Fibroblast of the aortic adventitia (primary cell): ENCODE results near the gene SORT1. TPM values are rescaled to one million over a fixed set of nuclear protein-coding genes. Genes with fewer than 3 reads are reported as not detected.

Experiments used
- DNase-seq: peaks from one replicate; pipeline ENCODE4 v3.0.0-alpha.2; 2010; ENCODE audit warnings: low read depth
- H3K4me3 ChIP-seq: 2 replicates; pipeline ENCODE4 v1.5.1; 2011; ENCODE audit warnings: low read depth, mild to moderate bottlenecking, control low read depth, low read length, moderate library complexity
- CTCF ChIP-seq: IDR thresholded peaks from 2 replicates; pipeline ENCODE4 v1.5.1; 2011; ENCODE audit warnings: mild to moderate bottlenecking, low read length, control low read depth, inconsistent platforms; ENCODE audit not compliant: insufficient read depth
- total RNA-seq: library from RNA; depleted of rRNA; stranded (reverse); fragments of >200 nt; gene quantifications from 2 replicates; pipeline ENCODE4 v1.2.3, GENCODE V29; 2012; ENCODE audit warnings: low replicate concordance

The SORT1 gene
- total RNA-seq, 1 donor, result 4.5 TPM

- no peak for DNase-seq
- no peak for TF ChIP-seq CTCF
- no peak overlapping the region for H3K4me3 ChIP-seq
These were observed 14.8 kb upstream of the SORT1 start for GRCh38 chr1:109412551-109412950.

GRCh38 chr1:109404838-109405237, 7.1 kb upstream of the SORT1 start:
- TF ChIP-seq CTCF, result no peak
- no peak for DNase-seq
- no peak overlapping the region for H3K4me3 ChIP-seq

- DNase-seq, result no peak
- no peak overlapping the region for H3K4me3 ChIP-seq
- no peak for TF ChIP-seq CTCF
These were observed 4.3 kb upstream of the SORT1 start for GRCh38 chr1:109402025-109402424.

- H3K4me3 ChIP-seq, result no peak overlapping the region
- no peak for TF ChIP-seq CTCF
These were observed 2.4 kb upstream of the SORT1 start for GRCh38 chr1:109400035-109400655.

GRCh38 chr1:109399326-109399957, 1.7 kb upstream of the SORT1 start:
- peak; percentile 40 for TF ChIP-seq CTCF

More at GRCh38 chr1:109400035-109400655, 2.4 kb upstream of the SORT1 start:
- DNase-seq, result no peak

GRCh38 chr1:109398343-109399225, 866 bp upstream of the SORT1 start:
- no peak for DNase-seq
- peak overlapping the region; percentile 65 for H3K4me3 ChIP-seq
- TF ChIP-seq CTCF, result no peak

More at GRCh38 chr1:109399326-109399957, 1.7 kb upstream of the SORT1 start:
- peak; percentile 82 for DNase-seq
- H3K4me3 ChIP-seq, result no peak overlapping the region
